GM12892 (cell line): ENCODE results near the gene TNXB.

Experiments
- POLR2A ChIP-seq: IDR thresholded peaks from 2 replicates; pipeline ENCODE4 v1.6.1; 2011; ENCODE audit warnings: low read depth, low read length, control low read depth
- POLR2AphosphoS5 ChIP-seq: IDR thresholded peaks from 2 replicates; pipeline ENCODE4 v1.6.1; 2011; ENCODE audit warnings: low read depth, low read length, control low read depth

DNA sequence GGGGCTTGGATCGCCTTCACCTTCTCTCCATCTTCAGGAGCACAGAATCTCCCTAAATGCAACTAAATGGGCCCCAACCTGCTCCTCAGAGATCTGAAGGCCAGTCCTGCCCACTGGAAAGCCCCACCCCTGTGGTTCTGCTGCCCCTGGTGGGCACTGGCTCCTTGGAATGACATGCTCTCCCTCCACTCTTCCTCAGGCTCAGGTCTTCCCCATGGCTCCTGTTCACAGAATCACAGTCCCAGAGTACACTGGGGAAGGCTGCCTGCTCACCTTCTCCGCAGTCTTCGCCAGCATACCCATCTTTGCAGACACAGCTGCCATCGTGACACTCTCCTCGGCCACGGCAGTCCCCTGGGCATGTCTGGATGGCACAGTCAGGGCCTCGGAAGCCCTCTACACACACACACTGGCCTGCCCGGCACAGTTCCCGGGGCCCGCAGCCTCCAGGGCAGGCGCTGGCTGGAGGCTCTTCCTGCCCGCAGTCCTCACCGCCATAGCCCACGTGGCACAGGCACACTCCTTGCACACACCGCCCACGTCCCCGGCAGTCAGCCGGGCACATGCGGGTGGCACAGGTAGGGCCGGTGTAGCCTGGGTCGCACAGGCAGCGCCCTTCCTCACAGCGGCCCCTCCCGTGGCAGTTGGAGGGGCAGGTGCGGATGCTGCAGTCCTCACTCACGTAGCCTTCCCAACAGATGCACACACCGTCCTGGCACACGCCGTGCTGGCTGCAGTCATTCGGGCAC, 13.6 kb downstream of the TNXB start:
- TF ChIP-seq POLR2A (no peak), POLR2AphosphoS5 (no peak)
